GM23338 (cell line): ENCODE measurements around the gene SIM1. TPM values are rescaled to one million over a fixed set of nuclear protein-coding genes. Genes with fewer than 3 reads are reported as not detected.

Experiments used
- ATAC-seq: fragments of 200-7000 bp; cut with Tn5 transposase; 3 replicates; pipeline ENCODE4 v1.9.1; 2020
- DNase-seq: peaks from one replicate; pipeline ENCODE4 v3.0.0-alpha.2; 2015; ENCODE audit warnings: low spot score
- H2AFZ ChIP-seq: fragments of 200-600 bp; sonication (generic); 2 replicates; pipeline ENCODE4 v1.8.0; 2016; ENCODE audit warnings: antibody characterized with exemption, mild to moderate bottlenecking, moderate library complexity
- H3F3A ChIP-seq: fragments of 200-600 bp; sonication (generic); replicated peaks from 2 replicates; pipeline ENCODE4 v1.8.0; 2017; ENCODE audit warnings: antibody characterized with exemption, mixed run types, low read depth
- H3K27ac ChIP-seq: fragments of 200-600 bp; sonication (generic); 2 replicates; pipeline ENCODE4 v1.6.1; 2016; ENCODE audit warnings: low read depth
- H3K27me3 ChIP-seq: fragments of 200-600 bp; sonication (generic); 2 replicates; pipeline ENCODE4 v1.8.0; 2016; ENCODE audit warnings: mild to moderate bottlenecking, mixed run types, moderate library complexity; ENCODE audit not compliant: insufficient read depth
- H3K36me3 ChIP-seq: fragments of 200-600 bp; sonication (generic); 2 replicates; pipeline ENCODE4 v1.8.0; 2016; ENCODE audit warnings: mild to moderate bottlenecking; ENCODE audit not compliant: insufficient read depth
- H3K4me1 ChIP-seq: fragments of 200-600 bp; sonication (generic); 2 replicates; pipeline ENCODE4 v1.8.0; 2016; ENCODE audit warnings: mild to moderate bottlenecking, moderate library complexity; ENCODE audit not compliant: insufficient read depth
- H3K4me2 ChIP-seq: fragments of 200-600 bp; sonication (generic); 2 replicates; pipeline ENCODE4 v1.7.1; 2017; ENCODE audit warnings: mixed run types
- H3K4me3 ChIP-seq: fragments of 200-600 bp; sonication (generic); 2 replicates; pipeline ENCODE4 v1.6.1; 2016; ENCODE audit warnings: mixed run types
- H3K79me2 ChIP-seq: fragments of 200-600 bp; sonication (generic); replicated peaks from 2 replicates; pipeline ENCODE4 v1.8.0; 2017; ENCODE audit warnings: mild to moderate bottlenecking; ENCODE audit not compliant: insufficient read depth
- H3K9me2 ChIP-seq: fragments of 200-600 bp; sonication (generic); 2 replicates; pipeline ENCODE4 v1.8.0; 2017; ENCODE audit not compliant: insufficient read depth
- H4K20me1 ChIP-seq: fragments of 200-600 bp; sonication (generic); replicated peaks from 2 replicates; pipeline ENCODE4 v1.8.0; 2017; ENCODE audit warnings: mild to moderate bottlenecking; ENCODE audit not compliant: insufficient read depth
- H3K27ac Mint-ChIP-seq: 2 replicates; pipeline ENCODE4 v1.8.0; 2020; ENCODE audit warnings: inconsistent platforms, mild to moderate bottlenecking, moderate library complexity, mixed read lengths
- H3K27me3 Mint-ChIP-seq: 3 replicates; pipeline ENCODE4 v1.8.0; 2022; ENCODE audit warnings: low read depth, mild to moderate bottlenecking, moderate library complexity, mixed read lengths, inconsistent platforms; ENCODE audit not compliant: insufficient read depth, poor library complexity
- H3K36me3 Mint-ChIP-seq: 3 replicates; pipeline ENCODE4 v1.8.0; 2021; ENCODE audit warnings: low read depth, mild to moderate bottlenecking, inconsistent platforms, moderate library complexity, mixed read lengths
- H3K4me1 Mint-ChIP-seq: 3 replicates; pipeline ENCODE4 v1.8.0; 2020; ENCODE audit warnings: mild to moderate bottlenecking, inconsistent platforms, mixed read lengths
- H3K4me3 Mint-ChIP-seq: 3 replicates; pipeline ENCODE4 v1.8.0; 2021; ENCODE audit warnings: moderate library complexity, mild to moderate bottlenecking, inconsistent platforms, mixed read lengths
- H3K9me3 Mint-ChIP-seq: 3 replicates; pipeline ENCODE4 v1.8.0; 2020; ENCODE audit warnings: moderate library complexity, mild to moderate bottlenecking, inconsistent platforms, mixed read lengths
- CREB1 ChIP-seq: fragments of 250-450 bp; sonication (Bioruptor Pico); IDR thresholded peaks from 2 replicates; pipeline ENCODE4 v1.5.0; 2020; ENCODE audit warnings: low read depth, mild to moderate bottlenecking, moderate library complexity
- ETS1 ChIP-seq: IDR thresholded peaks from 2 replicates; pipeline ENCODE4 v1.6.1; 2016; ENCODE audit warnings: antibody characterized with exemption
- EZH2 ChIP-seq: fragments of 200-600 bp; sonication (generic); IDR thresholded peaks from one replicate; pipeline ENCODE4 v1.8.0; 2017; ENCODE audit warnings: antibody characterized with exemption, mild to moderate bottlenecking, low read depth; ENCODE audit not compliant: unreplicated experiment
- EZH2phosphoT487 ChIP-seq: fragments of 200-600 bp; sonication (generic); IDR thresholded peaks from one replicate; pipeline ENCODE4 v1.8.1; 2018; ENCODE audit warnings: antibody characterized with exemption; ENCODE audit not compliant: unreplicated experiment
- JUNB ChIP-seq: IDR thresholded peaks from one replicate; pipeline ENCODE4 v1.6.1; 2016; ENCODE audit warnings: antibody characterized with exemption; ENCODE audit not compliant: unreplicated experiment
- NANOG ChIP-seq: IDR thresholded peaks from 2 replicates; pipeline ENCODE4 v1.6.1; 2016; ENCODE audit warnings: antibody characterized with exemption, borderline replicate concordance
- POLR2AphosphoS5 ChIP-seq: IDR thresholded peaks from 2 replicates; pipeline ENCODE4 v1.6.1; 2016; ENCODE audit warnings: antibody characterized with exemption, low read depth
- REST ChIP-seq: IDR thresholded peaks from one replicate; pipeline ENCODE4 v1.6.1; 2018; ENCODE audit warnings: antibody characterized with exemption; ENCODE audit not compliant: unreplicated experiment
- STAT1 ChIP-seq: IDR thresholded peaks from one replicate; pipeline ENCODE4 v1.6.1; 2016; ENCODE audit warnings: antibody characterized with exemption; ENCODE audit not compliant: unreplicated experiment
- ZNF114 ChIP-seq: fragments of 250-450 bp; sonication (Bioruptor Pico); IDR thresholded peaks from 2 replicates; pipeline ENCODE4 v1.5.0; 2020; ENCODE audit warnings: mild to moderate bottlenecking, moderate library complexity
- ZNF331 ChIP-seq: fragments of 250-450 bp; sonication (Bioruptor Pico); IDR thresholded peaks from 2 replicates; pipeline ENCODE4 v1.5.0; 2020; ENCODE audit warnings: low read depth, mild to moderate bottlenecking, moderate library complexity
- polyA plus RNA-seq: library from polyadenylated mRNA; unstranded; fragments of >200 nt; fragmentation: Nextera tagmentation; extraction: Ambion mirVana; gene quantifications from 2 replicates; pipeline ENCODE4 v1.2.1, GENCODE V29; 2016
- total RNA-seq: library from RNA; depleted of rRNA; stranded (reverse); fragments of >200 nt; shearing (Covaris generic); gene quantifications from 2 replicates; pipeline ENCODE4 v1.2.3, GENCODE V29; 2014
- TF ChIP-seq, protein P1 (sequence below), 2 experiments: fragments of 200-600 bp in 1 of 2; sonication (generic) in 1 of 2; conservative IDR thresholded peaks; 2 replicates each; pipeline versions ENCODE4 v1.5.1 to v1.6.1; 2016 to 2017; ENCODE audit warnings: antibody characterized with exemption in 2 of 2, low read depth in 2 of 2, mild to moderate bottlenecking in 2 of 2, moderate library complexity in 1 of 2

The SIM1 gene
- total and polyA plus RNA-seq, 2 experiments from 2014 or later = 0.42 to 0.49 TPM

DNA sequence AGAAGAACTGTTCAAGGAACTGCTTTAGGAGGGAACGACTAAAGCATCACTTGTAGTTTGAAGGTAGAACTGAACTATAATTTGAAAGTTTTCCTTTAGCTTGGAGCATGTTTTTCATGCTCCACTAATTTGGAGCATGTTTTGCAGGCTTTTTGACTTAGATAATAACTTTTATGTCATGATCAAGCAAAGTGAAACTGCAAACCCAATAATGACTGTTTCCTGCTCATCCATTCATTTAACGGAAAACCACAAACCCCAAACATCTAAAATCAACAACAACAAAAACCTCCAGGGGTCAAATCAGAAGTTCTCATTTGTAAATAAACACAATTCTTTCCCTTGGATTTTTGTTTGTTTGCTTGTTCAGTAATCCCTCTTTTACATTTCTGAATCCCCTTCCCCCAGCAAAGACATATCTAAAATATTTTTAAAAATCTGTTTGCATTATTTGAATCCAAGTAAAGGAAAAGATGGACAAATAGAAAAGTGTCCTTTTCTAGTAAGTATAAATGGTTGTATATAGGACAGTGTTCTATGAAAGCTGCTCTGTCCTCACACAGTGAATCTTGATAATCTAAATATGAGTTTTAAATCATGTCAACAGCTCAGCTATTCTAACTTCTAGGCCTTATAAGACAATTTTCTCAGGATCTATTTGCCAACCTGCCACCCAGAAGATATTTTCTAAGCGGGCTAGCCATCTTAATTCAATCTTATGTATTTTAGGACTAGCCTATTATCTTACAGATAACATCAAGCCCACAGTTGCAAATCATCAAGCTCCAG lies 2.6 kb downstream of the SIM1 start (continued):
- TF ChIP-seq REST = no peak
- TF ChIP-seq ZNF114 (CRISPR knock-in tag) = no peak
- TF ChIP-seq CREB1 = no peak
- TF ChIP-seq, protein P1, sequence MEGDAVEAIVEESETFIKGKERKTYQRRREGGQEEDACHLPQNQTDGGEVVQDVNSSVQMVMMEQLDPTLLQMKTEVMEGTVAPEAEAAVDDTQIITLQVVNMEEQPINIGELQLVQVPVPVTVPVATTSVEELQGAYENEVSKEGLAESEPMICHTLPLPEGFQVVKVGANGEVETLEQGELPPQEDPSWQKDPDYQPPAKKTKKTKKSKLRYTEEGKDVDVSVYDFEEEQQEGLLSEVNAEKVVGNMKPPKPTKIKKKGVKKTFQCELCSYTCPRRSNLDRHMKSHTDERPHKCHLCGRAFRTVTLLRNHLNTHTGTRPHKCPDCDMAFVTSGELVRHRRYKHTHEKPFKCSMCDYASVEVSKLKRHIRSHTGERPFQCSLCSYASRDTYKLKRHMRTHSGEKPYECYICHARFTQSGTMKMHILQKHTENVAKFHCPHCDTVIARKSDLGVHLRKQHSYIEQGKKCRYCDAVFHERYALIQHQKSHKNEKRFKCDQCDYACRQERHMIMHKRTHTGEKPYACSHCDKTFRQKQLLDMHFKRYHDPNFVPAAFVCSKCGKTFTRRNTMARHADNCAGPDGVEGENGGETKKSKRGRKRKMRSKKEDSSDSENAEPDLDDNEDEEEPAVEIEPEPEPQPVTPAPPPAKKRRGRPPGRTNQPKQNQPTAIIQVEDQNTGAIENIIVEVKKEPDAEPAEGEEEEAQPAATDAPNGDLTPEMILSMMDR (conservative IDR thresholded peaks at IDR 0.05; ENCODE audit: low read depth in 2 of 2) = no peak
- TF ChIP-seq EZH2 = no peak
- TF ChIP-seq EZH2phosphoT487 = no peak
- TF ChIP-seq ZNF331 (CRISPR knock-in tag) = no peak
- TF ChIP-seq NANOG = no peak
- no peak for TF ChIP-seq ETS1
- no peak for TF ChIP-seq JUNB
- no peak for TF ChIP-seq STAT1

GRCh38 chr6:100461278-100461916 lies 3.3 kb downstream of the SIM1 start:
- Histone ChIP-seq H4K20me1 (peaks cover 49% of the 10 kb centered on the region), H3F3A (peaks cover 37% of the 10 kb centered on the region), H2AFZ (no peak overlapping the region), H3K4me2 (peak overlapping the region; percentile 82), H3K4me1 (peaks cover 75% of the 10 kb centered on the region), H3K9me2 (no peaks in the 10 kb centered on the region), H3K4me3 (peak overlapping the region; percentile 55), H3K27me3 (peaks cover 100% of the 10 kb centered on the region), H3K27ac (no peak overlapping the region), H3K36me3 (no peaks in the 10 kb centered on the region), H3K79me2 (no peaks in the 10 kb centered on the region)
- TF ChIP-seq POLR2AphosphoS5 (no peak), ZNF331 (CRISPR knock-in tag) (no peak), STAT1 (no peak), NANOG (no peak), EZH2 (peak; percentile 96), EZH2phosphoT487 (peak; percentile 99), REST (no peak)
- peaks cover 66% of the 10 kb centered on the region for H3K4me1 Mint-ChIP-seq
- H3K36me3 Mint-ChIP-seq = peaks cover 2% of the 10 kb centered on the region; the same call in 1 of the 3 replicates
- H3K27ac Mint-ChIP-seq = no peak overlapping the region
- peak overlapping the region; percentile 59 for H3K4me3 Mint-ChIP-seq
- H3K9me3 Mint-ChIP-seq = no peaks in the 10 kb centered on the region; the same call in 2 of the 3 replicates
- H3K27me3 Mint-ChIP-seq = peaks cover 60% of the 10 kb centered on the region
- DNase-seq (peak; percentile 74), ATAC-seq (peak; percentile 11)
